Loucy (cell line): ENCODE data around the gene DDX25.

Experiments
- H2AFZ ChIP-seq: fragments of 200-600 bp; sonication (generic); 2 replicates; pipeline ENCODE4 v1.6.0; 2016; ENCODE audit warnings: antibody characterized with exemption, mild to moderate bottlenecking, low read length, moderate library complexity
- H3F3A ChIP-seq: fragments of 200-600 bp; 2 replicates; pipeline ENCODE4 v1.6.0; 2016; ENCODE audit warnings: antibody characterized with exemption, low read depth, mild to moderate bottlenecking
- H3K27me3 ChIP-seq: fragments of 200-600 bp; sonication (generic); 2 replicates; pipeline ENCODE4 v1.6.1; 2014; ENCODE audit warnings: low read length, mild to moderate bottlenecking; ENCODE audit not compliant: insufficient read depth, poor library complexity, severe bottlenecking
- H3K36me3 ChIP-seq: fragments of 200-600 bp; sonication (generic); 2 replicates; pipeline ENCODE4 v1.6.1; 2016; ENCODE audit warnings: low read length; ENCODE audit not compliant: insufficient read depth
- H3K4me1 ChIP-seq: fragments of 200-600 bp; sonication (generic); 2 replicates; pipeline ENCODE4 v1.5.1; 2014; ENCODE audit warnings: low read length, mild to moderate bottlenecking; ENCODE audit not compliant: insufficient read depth, poor library complexity, severe bottlenecking
- H3K4me2 ChIP-seq: fragments of 200-600 bp; sonication (generic); 2 replicates; pipeline ENCODE4 v1.6.0; 2014; ENCODE audit warnings: antibody characterized with exemption, low read length, low read depth, mild to moderate bottlenecking; ENCODE audit not compliant: poor library complexity, severe bottlenecking
- H3K4me3 ChIP-seq: fragments of 200-600 bp; sonication (generic); 2 replicates; pipeline ENCODE4 v1.5.1; 2014; ENCODE audit warnings: low read length, mild to moderate bottlenecking, mixed read lengths; ENCODE audit not compliant: poor library complexity, severe bottlenecking
- H3K79me2 ChIP-seq: fragments of 200-600 bp; sonication (generic); 2 replicates; pipeline ENCODE4 v1.6.1; 2014; ENCODE audit warnings: low read length; ENCODE audit not compliant: insufficient read depth
- H3K9ac ChIP-seq: fragments of 200-600 bp; sonication (generic); 2 replicates; pipeline ENCODE4 v1.6.0; 2014; ENCODE audit warnings: mild to moderate bottlenecking, low read depth, low read length, moderate library complexity; ENCODE audit not compliant: poor library complexity, severe bottlenecking
- H3K9me2 ChIP-seq: fragments of 200-600 bp; sonication (generic); replicated peaks from 2 replicates; pipeline ENCODE4 v1.6.1; 2016; ENCODE audit warnings: low read depth, low read length, mixed read lengths
- H3K9me3 ChIP-seq: fragments of 200-600 bp; sonication (generic); 2 replicates; pipeline ENCODE4 v1.6.1; 2014; ENCODE audit warnings: mild to moderate bottlenecking, antibody characterized with exemption, low read length, low read depth; ENCODE audit not compliant: insufficient read depth
- H4K20me1 ChIP-seq: fragments of 200-600 bp; sonication (generic); 2 replicates; pipeline ENCODE4 v1.6.0; 2014; ENCODE audit warnings: antibody characterized with exemption, low read length, mild to moderate bottlenecking; ENCODE audit not compliant: insufficient read depth, poor library complexity, severe bottlenecking
- CTCF ChIP-seq: fragments of 200-600 bp; sonication (generic); conservative IDR thresholded peaks from 2 replicates; pipeline ENCODE4 v1.5.1; 2014; ENCODE audit warnings: mild to moderate bottlenecking, antibody characterized with exemption, low read length
- EZH2phosphoT487 ChIP-seq: fragments of 200-600 bp; IDR thresholded peaks from 2 replicates; pipeline ENCODE4 v1.6.1; 2018; ENCODE audit warnings: antibody characterized with exemption, mild to moderate bottlenecking, moderate library complexity, borderline replicate concordance

Gene DDX25

GRCh38 chr11:125916683-125917347, 12.5 kb downstream of the DDX25 start:
- no peak overlapping the region for H3K4me2 ChIP-seq
- H3K9me3 ChIP-seq, result no peaks in the 10 kb centered on the region
- H3K36me3 ChIP-seq, result no peaks in the 10 kb centered on the region
- H3F3A ChIP-seq, result no peaks in the 10 kb centered on the region
- H3K4me3 ChIP-seq, result no peak overlapping the region
- no peaks in the 10 kb centered on the region for H4K20me1 ChIP-seq
- no peaks in the 10 kb centered on the region for H3K4me1 ChIP-seq
- H3K9me2 ChIP-seq, result no peaks in the 10 kb centered on the region
- no peak overlapping the region for H2AFZ ChIP-seq
- TF ChIP-seq CTCF (no peak), EZH2phosphoT487 (no peak)
- H3K9ac ChIP-seq, result no peak overlapping the region
- H3K27me3 ChIP-seq, result peaks cover 4% of the 10 kb centered on the region
- no peaks in the 10 kb centered on the region for H3K79me2 ChIP-seq

GRCh38 chr11:125918140-125918840, 14.0 kb downstream of the DDX25 start:
- Histone ChIP-seq H2AFZ (no peak overlapping the region), H3K4me2 (no peak overlapping the region)
- no peak for TF ChIP-seq EZH2phosphoT487
- no peak for TF ChIP-seq CTCF

GRCh38 chr11:125921042-125921441, 16.7 kb downstream of the DDX25 start:
- Histone ChIP-seq H3K27me3 (peaks cover 4% of the 10 kb centered on the region), H3K4me1 (no peaks in the 10 kb centered on the region), H3K9me2 (no peaks in the 10 kb centered on the region), H4K20me1 (no peaks in the 10 kb centered on the region), H3F3A (no peaks in the 10 kb centered on the region), H3K4me3 (no peak overlapping the region), H3K79me2 (no peaks in the 10 kb centered on the region), H3K36me3 (no peaks in the 10 kb centered on the region), H2AFZ (no peak overlapping the region), H3K9ac (no peak overlapping the region), H3K4me2 (no peak overlapping the region), H3K9me3 (no peaks in the 10 kb centered on the region)
- TF ChIP-seq EZH2phosphoT487, result no peak
- TF ChIP-seq CTCF, result no peak

More at GRCh38 chr11:125918140-125918840, 14.0 kb downstream of the DDX25 start:
- no peaks in the 10 kb centered on the region for H3F3A ChIP-seq
- H3K4me3 ChIP-seq, result no peak overlapping the region
- H3K36me3 ChIP-seq, result no peaks in the 10 kb centered on the region
- H3K9ac ChIP-seq, result no peak overlapping the region
- no peaks in the 10 kb centered on the region for H3K4me1 ChIP-seq
- no peaks in the 10 kb centered on the region for H4K20me1 ChIP-seq
- no peaks in the 10 kb centered on the region for H3K9me2 ChIP-seq
- no peaks in the 10 kb centered on the region for H3K79me2 ChIP-seq
- H3K9me3 ChIP-seq, result no peaks in the 10 kb centered on the region
- peaks cover 4% of the 10 kb centered on the region for H3K27me3 ChIP-seq
